PC-3 (cell line): ENCODE measurements around the gene NFKBIL1. TPM values are rescaled to one million over a fixed set of nuclear protein-coding genes. Genes with fewer than 3 reads are reported as not detected.

ENCODE experiments used
- ATAC-seq: fragments of 200-7000 bp; cut with Tn5 transposase; 2 replicates; pipeline ENCODE4 v1.9.1; 2020; ENCODE audit warnings: mild to moderate bottlenecking, moderate library complexity
- BruUV-seq: library from RNA; stranded (reverse); fragments of 400-500 nt; replicated peaks from 2 replicates; lab custom pipeline; 2021; lab: Mats Ljungman, UMichigan
- CTCF ChIA-PET: fragments of 300-600 bp; sonication (Branson Sonifier 250); formaldehyde crosslinking; loops from one replicate; lab custom pipeline; 2022; ENCODE audit warnings: antibody characterized with exemption; lab: Charles Lee
- POLR2A ChIA-PET: fragments of 300-600 bp; sonication (Branson Sonifier 250); formaldehyde crosslinking; loops from one replicate; lab custom pipeline; 2022; ENCODE audit warnings: antibody characterized with exemption; ENCODE audit not compliant: unreplicated experiment; lab: Charles Lee
- DNase-seq: peaks from one replicate; pipeline ENCODE4 v3.0.0-alpha.2; 2015
- H2AFZ ChIP-seq: fragments of 300-600 bp; sonication (generic); 2 replicates; pipeline ENCODE4 v1.6.0; 2016; ENCODE audit warnings: antibody characterized with exemption, low read length
- H3F3A ChIP-seq: fragments of 300-600 bp; sonication (generic); one replicate; pipeline ENCODE4 v1.6.0; 2017; ENCODE audit warnings: antibody characterized with exemption, low read length, control low read depth, mild to moderate bottlenecking; ENCODE audit not compliant: unreplicated experiment
- H3K27ac ChIP-seq: fragments of 300-600 bp; sonication (generic); 2 replicates; pipeline ENCODE4 v1.5.1; 2016; ENCODE audit warnings: mild to moderate bottlenecking, low read length
- H3K27me3 ChIP-seq: fragments of 300-600 bp; sonication (generic); 2 replicates; pipeline ENCODE4 v1.6.1; 2016; ENCODE audit warnings: low read length, mixed read lengths
- H3K36me3 ChIP-seq: fragments of 300-600 bp; sonication (generic); 2 replicates; pipeline ENCODE4 v1.6.1; 2016; ENCODE audit warnings: low read depth, mixed run types, low read length, mixed read lengths
- H3K4me1 ChIP-seq: fragments of 300-600 bp; sonication (generic); 2 replicates; pipeline ENCODE4 v1.5.1; 2016; ENCODE audit warnings: low read length; ENCODE audit not compliant: insufficient read depth
- H3K4me2 ChIP-seq: fragments of 300-600 bp; sonication (generic); 2 replicates; pipeline ENCODE4 v1.6.0; 2016; ENCODE audit warnings: low read length
- H3K4me3 ChIP-seq: fragments of 300-600 bp; sonication (generic); 2 replicates; pipeline ENCODE4 v1.5.1; 2016; ENCODE audit warnings: mild to moderate bottlenecking, low read length, mixed read lengths
- H3K79me2 ChIP-seq: fragments of 300-600 bp; sonication (generic); 2 replicates; pipeline ENCODE4 v1.6.1; 2017; ENCODE audit warnings: low read length, mixed read lengths
- H3K9ac ChIP-seq: fragments of 300-600 bp; sonication (generic); 2 replicates; pipeline ENCODE4 v1.6.0; 2016; ENCODE audit warnings: mild to moderate bottlenecking, low read length
- H3K9me2 ChIP-seq: fragments of 300-600 bp; sonication (generic); replicated peaks from 2 replicates; pipeline ENCODE4 v1.6.1; 2016; ENCODE audit warnings: mixed run types, low read length, mixed read lengths
- H3K9me3 ChIP-seq: fragments of 300-600 bp; sonication (generic); 2 replicates; pipeline ENCODE4 v1.6.1; 2016; ENCODE audit warnings: low read length, mixed read lengths
- H4K20me1 ChIP-seq: fragments of 300-600 bp; sonication (generic); 2 replicates; pipeline ENCODE4 v1.6.1; 2016; ENCODE audit warnings: low read length, mixed read lengths
- EZH2 ChIP-seq: fragments of 300-600 bp; sonication (generic); IDR thresholded peaks from one replicate; pipeline ENCODE4 v1.6.1; 2017; ENCODE audit warnings: antibody characterized with exemption, mild to moderate bottlenecking, low read length; ENCODE audit not compliant: unreplicated experiment
- EZH2phosphoT487 ChIP-seq: fragments of 300-600 bp; sonication (generic); IDR thresholded peaks from 2 replicates; pipeline ENCODE4 v1.6.1; 2018; ENCODE audit warnings: mild to moderate bottlenecking, antibody characterized with exemption, low read length, borderline replicate concordance
- intact Hi-C: fragments of 100-400 bp; cut with micrococcal nuclease; formaldehyde crosslinking; loops from 2 replicates; pipeline ENCODE4 v1.9.0; 2023
- total RNA-seq: library from RNA; depleted of rRNA; stranded (reverse); fragments of >200 nt; gene quantifications from 2 replicates; pipeline ENCODE4 v1.2.3, GENCODE V29; 2014
- TF ChIP-seq, protein P1 (sequence below): fragments of 300-600 bp; sonication (generic); conservative IDR thresholded peaks from 2 replicates; pipeline ENCODE4 v1.5.1; 2017; ENCODE audit warnings: antibody characterized with exemption, low read depth, mild to moderate bottlenecking, low read length

The NFKBIL1 gene
- total RNA-seq, 1 experiment from 2014 or later: 38.2 TPM

DNA sequence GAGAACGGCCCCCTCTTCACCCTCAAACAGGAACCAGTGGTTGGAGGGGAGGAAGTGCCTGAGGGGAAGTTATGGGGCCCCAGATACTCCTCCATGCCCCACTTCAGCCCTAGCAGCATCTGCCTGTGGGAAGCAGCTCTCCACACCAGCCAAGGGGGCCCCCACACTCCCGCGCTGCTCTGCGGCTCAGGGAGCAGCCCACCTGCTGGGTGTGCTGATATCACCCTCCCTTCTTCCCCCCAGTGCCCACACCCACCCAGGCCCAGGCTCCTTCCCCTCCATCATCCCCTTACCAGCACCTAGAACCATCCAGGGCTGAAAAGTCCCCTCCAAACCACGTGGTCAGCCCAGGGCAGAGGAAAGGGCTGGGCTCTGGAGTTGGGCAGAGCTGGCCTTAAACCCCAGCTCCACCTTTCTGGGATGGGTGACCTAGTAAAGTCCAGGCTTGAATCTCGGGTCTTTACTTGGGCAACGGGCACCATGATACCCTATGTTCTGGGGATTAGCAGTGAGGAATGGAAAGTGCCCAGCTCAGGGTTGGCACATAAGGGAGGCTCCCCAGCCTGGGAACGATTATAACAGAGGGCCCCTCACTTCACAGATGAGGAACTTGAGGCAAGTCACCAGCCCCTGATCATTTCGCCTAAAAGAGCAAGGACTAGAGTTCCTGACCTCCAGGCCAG, 39.3 kb downstream of the NFKBIL1 start:
- intact Hi-C loops: no loop called here
- H3K4me3 ChIP-seq: no peak overlapping the region
- no peaks in the 10 kb centered on the region for H4K20me1 ChIP-seq
- H3K9me2 ChIP-seq: no peaks in the 10 kb centered on the region
- H3K4me1 ChIP-seq: no peaks in the 10 kb centered on the region; the same call in 1 of the 2 replicates
- ChIA-PET POLR2A (no interaction called here), CTCF (no interaction called here)
- H2AFZ ChIP-seq: no peak overlapping the region
- no peaks in the 10 kb centered on the region for H3K27me3 ChIP-seq
- ATAC-seq: no peak
- BruUV-seq: no TSS peak
- no peak overlapping the region for H3K27ac ChIP-seq
- H3K9me3 ChIP-seq: no peaks in the 10 kb centered on the region
- no peak overlapping the region for H3K4me2 ChIP-seq
- TF ChIP-seq, protein P1, sequence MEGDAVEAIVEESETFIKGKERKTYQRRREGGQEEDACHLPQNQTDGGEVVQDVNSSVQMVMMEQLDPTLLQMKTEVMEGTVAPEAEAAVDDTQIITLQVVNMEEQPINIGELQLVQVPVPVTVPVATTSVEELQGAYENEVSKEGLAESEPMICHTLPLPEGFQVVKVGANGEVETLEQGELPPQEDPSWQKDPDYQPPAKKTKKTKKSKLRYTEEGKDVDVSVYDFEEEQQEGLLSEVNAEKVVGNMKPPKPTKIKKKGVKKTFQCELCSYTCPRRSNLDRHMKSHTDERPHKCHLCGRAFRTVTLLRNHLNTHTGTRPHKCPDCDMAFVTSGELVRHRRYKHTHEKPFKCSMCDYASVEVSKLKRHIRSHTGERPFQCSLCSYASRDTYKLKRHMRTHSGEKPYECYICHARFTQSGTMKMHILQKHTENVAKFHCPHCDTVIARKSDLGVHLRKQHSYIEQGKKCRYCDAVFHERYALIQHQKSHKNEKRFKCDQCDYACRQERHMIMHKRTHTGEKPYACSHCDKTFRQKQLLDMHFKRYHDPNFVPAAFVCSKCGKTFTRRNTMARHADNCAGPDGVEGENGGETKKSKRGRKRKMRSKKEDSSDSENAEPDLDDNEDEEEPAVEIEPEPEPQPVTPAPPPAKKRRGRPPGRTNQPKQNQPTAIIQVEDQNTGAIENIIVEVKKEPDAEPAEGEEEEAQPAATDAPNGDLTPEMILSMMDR: no peak
- TF ChIP-seq EZH2 (no peak), EZH2phosphoT487 (no peak)
- no peak overlapping the region for H3K9ac ChIP-seq
- no peaks in the 10 kb centered on the region for H3K36me3 ChIP-seq
- DNase-seq: no peak
- H3F3A ChIP-seq: no peaks in the 10 kb centered on the region
- H3K79me2 ChIP-seq: no peaks in the 10 kb centered on the region

DNA sequence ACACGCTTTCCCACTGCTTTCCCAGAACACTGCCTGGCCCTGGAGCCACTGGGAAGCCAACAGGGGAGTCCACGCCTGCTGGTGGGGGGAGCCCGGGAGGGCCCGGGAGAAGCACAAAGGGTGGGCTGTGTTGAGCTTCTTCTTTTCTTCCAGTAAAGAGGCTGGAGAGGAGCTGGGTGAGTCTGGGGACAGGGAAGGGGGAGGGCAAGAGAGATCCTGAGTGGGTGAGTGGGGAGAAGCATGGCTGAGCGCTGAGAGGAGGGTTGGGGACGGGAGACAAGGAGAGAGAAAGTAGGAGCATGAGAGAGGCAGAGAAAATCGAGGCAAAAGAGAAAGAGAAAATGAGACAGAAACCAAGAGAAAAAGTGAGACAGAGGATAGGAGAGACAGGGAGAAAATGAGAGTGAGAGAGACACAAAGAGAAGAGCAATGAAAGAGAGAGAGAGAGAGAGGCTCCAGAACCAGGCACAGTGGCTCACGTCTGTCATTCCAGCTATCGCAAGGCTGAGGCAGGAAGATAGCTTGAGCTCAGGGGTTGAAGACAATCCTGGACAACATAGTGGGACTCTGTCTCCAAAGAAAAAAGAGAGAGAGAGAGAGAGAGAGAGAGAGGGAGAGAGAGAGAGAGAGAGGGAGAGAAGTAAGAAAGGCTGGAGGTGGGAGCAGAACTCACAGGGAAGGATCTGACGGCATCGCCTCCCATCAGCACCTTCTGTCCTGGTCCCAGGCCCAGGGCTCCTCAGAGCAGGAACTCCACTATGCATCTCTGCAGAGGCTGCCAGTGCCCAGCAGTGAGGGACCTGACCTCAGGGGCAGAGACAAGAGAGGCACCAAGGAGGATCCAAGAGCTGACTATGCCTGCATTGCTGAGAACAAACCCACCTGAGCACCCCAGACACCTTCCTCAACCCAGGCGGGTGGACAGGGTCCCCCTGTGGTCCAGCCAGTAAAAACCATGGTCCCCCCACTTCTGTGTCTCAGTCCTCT, 40.7 kb downstream of the NFKBIL1 start:
- H3K4me1 ChIP-seq: no peaks in the 10 kb centered on the region
- BruUV-seq: no TSS peak
- ChIA-PET CTCF (no interaction called here), POLR2A (no interaction called here)
- no peak overlapping the region for H3K9ac ChIP-seq
- H3K27me3 ChIP-seq: no peaks in the 10 kb centered on the region
- H2AFZ ChIP-seq: no peak overlapping the region
- H3K4me3 ChIP-seq: no peak overlapping the region
- no peaks in the 10 kb centered on the region for H3K79me2 ChIP-seq
- no peaks in the 10 kb centered on the region for H4K20me1 ChIP-seq
- no peaks in the 10 kb centered on the region for H3F3A ChIP-seq
- TF ChIP-seq EZH2phosphoT487 (no peak), EZH2 (no peak)
- TF ChIP-seq, protein P1: no peak
- H3K4me2 ChIP-seq: no peak overlapping the region
- ATAC-seq: no peak
- H3K27ac ChIP-seq: no peak overlapping the region
- H3K9me2 ChIP-seq: no peaks in the 10 kb centered on the region
- intact Hi-C loops: no loop called here
- H3K36me3 ChIP-seq: no peaks in the 10 kb centered on the region
- DNase-seq: no peak
- H3K9me3 ChIP-seq: no peaks in the 10 kb centered on the region
